Panc1 (cell line): ENCODE measurements around the gene PLA2G2C.

ENCODE experiments used
- POLR2AphosphoS5 ChIP-seq: IDR thresholded peaks from 2 replicates; pipeline ENCODE4 v1.6.1; 2012; ENCODE audit warnings: mild to moderate bottlenecking, low read depth, low read length, moderate library complexity
- TCF7L2 ChIP-seq: IDR thresholded peaks from 2 replicates; pipeline ENCODE4 v1.6.1; 2011; ENCODE audit warnings: mild to moderate bottlenecking, low read depth, low read length, inconsistent platforms
- TF ChIP-seq, protein P1 (sequence below): fragments of 450-650 bp; IDR thresholded peaks from 2 replicates; pipeline ENCODE4 v1.5.1; 2017; ENCODE audit warnings: mild to moderate bottlenecking
- TF ChIP-seq, protein P2 (sequence below), 2 experiments: IDR thresholded peaks; 2 replicates each; pipeline ENCODE4 v1.6.1; 2011 to 2012; ENCODE audit warnings: low read depth in 2 of 2, control low read depth in 1 of 2, low read length in 1 of 2, mild to moderate bottlenecking in 1 of 2, moderate library complexity in 1 of 2; ENCODE audit not compliant: insufficient read depth in 1 of 2

DNA sequence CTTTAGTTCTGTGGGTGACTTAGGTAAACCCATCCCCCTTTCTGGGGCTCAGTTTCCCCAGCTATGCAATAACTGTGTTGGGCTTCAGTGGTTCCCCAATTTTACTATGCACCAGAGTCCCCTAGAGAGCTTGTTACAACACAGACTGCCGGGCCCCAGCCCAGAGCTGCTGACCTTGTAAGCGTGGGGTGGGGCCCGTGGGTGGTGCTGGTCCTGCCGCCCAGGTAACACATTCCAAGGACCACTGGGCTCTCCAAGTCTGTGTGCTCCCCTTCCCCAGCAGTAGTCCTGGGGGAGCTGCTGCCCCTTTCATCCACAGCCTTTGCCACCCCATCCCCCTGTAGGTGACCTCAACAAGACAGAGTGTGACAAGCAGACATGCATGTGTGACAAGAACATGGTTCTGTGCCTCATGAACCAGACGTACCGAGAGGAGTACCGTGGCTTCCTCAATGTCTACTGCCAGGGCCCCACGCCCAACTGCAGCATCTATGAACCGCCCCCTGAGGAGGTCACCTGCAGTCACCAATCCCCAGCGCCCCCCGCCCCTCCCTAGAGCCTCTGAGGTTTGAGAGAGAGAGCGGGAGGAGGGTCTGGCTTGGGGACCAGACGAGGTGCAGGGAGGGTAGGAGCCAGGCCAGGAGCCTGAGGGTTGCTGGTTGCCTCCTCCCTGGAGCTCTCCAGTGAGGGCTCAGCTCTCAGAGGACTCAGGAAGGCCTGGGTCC lies 38.3 kb downstream of the PLA2G2C start:
- TF ChIP-seq, protein P1, sequence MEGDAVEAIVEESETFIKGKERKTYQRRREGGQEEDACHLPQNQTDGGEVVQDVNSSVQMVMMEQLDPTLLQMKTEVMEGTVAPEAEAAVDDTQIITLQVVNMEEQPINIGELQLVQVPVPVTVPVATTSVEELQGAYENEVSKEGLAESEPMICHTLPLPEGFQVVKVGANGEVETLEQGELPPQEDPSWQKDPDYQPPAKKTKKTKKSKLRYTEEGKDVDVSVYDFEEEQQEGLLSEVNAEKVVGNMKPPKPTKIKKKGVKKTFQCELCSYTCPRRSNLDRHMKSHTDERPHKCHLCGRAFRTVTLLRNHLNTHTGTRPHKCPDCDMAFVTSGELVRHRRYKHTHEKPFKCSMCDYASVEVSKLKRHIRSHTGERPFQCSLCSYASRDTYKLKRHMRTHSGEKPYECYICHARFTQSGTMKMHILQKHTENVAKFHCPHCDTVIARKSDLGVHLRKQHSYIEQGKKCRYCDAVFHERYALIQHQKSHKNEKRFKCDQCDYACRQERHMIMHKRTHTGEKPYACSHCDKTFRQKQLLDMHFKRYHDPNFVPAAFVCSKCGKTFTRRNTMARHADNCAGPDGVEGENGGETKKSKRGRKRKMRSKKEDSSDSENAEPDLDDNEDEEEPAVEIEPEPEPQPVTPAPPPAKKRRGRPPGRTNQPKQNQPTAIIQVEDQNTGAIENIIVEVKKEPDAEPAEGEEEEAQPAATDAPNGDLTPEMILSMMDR = no peak
- no peak for TF ChIP-seq POLR2AphosphoS5
- TF ChIP-seq TCF7L2 = no peak
- TF ChIP-seq, protein P2, sequence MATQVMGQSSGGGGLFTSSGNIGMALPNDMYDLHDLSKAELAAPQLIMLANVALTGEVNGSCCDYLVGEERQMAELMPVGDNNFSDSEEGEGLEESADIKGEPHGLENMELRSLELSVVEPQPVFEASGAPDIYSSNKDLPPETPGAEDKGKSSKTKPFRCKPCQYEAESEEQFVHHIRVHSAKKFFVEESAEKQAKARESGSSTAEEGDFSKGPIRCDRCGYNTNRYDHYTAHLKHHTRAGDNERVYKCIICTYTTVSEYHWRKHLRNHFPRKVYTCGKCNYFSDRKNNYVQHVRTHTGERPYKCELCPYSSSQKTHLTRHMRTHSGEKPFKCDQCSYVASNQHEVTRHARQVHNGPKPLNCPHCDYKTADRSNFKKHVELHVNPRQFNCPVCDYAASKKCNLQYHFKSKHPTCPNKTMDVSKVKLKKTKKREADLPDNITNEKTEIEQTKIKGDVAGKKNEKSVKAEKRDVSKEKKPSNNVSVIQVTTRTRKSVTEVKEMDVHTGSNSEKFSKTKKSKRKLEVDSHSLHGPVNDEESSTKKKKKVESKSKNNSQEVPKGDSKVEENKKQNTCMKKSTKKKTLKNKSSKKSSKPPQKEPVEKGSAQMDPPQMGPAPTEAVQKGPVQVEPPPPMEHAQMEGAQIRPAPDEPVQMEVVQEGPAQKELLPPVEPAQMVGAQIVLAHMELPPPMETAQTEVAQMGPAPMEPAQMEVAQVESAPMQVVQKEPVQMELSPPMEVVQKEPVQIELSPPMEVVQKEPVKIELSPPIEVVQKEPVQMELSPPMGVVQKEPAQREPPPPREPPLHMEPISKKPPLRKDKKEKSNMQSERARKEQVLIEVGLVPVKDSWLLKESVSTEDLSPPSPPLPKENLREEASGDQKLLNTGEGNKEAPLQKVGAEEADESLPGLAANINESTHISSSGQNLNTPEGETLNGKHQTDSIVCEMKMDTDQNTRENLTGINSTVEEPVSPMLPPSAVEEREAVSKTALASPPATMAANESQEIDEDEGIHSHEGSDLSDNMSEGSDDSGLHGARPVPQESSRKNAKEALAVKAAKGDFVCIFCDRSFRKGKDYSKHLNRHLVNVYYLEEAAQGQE (IDR thresholded peaks at IDR 0.05; ENCODE audit: insufficient read depth in 1 of 2, low read depth in 2 of 2, low read length in 1 of 2) = no peak
